SK-N-SH (cell line): Measurements from ENCODE around the gene RAB27B. TPM values are rescaled to one million over a fixed set of nuclear protein-coding genes. Genes with fewer than 3 reads are reported as not detected.

ENCODE experiments used
- CTCF ChIA-PET: fragments of 300-600, 350-600 bp; formaldehyde crosslinking; extraction: SDS; loops from one replicate; lab custom pipeline; 2021; lab: Yijun Ruan, JAX
- POLR2A ChIA-PET: fragments of 350-600 bp; sonication (Branson Sonifier 250); formaldehyde crosslinking; extraction: SDS; loops from one replicate; lab custom pipeline; 2020; ENCODE audit warnings: antibody characterized with exemption, inconsistent platforms; lab: Yijun Ruan, JAX
- DNase-seq: peaks from one replicate; pipeline ENCODE4 v3.0.0; 2012
- H2AFZ ChIP-seq: fragments of 200-600 bp; sonication (generic); 2 replicates; pipeline ENCODE4 v1.8.1; 2016; ENCODE audit warnings: antibody characterized with exemption, mild to moderate bottlenecking, low read depth
- H3F3A ChIP-seq: fragments of 200-600 bp; sonication (generic); replicated peaks from 2 replicates; pipeline ENCODE3; 2016; ENCODE audit warnings: antibody characterized with exemption, mild to moderate bottlenecking; ENCODE audit not compliant: insufficient read depth
- H3K27ac ChIP-seq, 2 experiments: fragments of 200-500 bp in 1 of 2; fragments of 200-600 bp in 1 of 2; sonication (Bioruptor generic) in 1 of 2; sonication (generic), shearing (Covaris generic) in 1 of 2; 2 replicates each; pipeline versions ENCODE4 v1.5.1 to v1.6.1; 2014 to 2016; ENCODE audit warnings: low read depth in 2 of 2, inconsistent platforms in 1 of 2, low read length in 1 of 2, mild to moderate bottlenecking in 1 of 2, mixed read lengths in 1 of 2
- H3K27me3 ChIP-seq: fragments of 200-600 bp; sonication (generic), shearing (Covaris generic); 2 replicates; pipeline ENCODE4 v1.6.1; 2016; ENCODE audit warnings: mixed run types; ENCODE audit not compliant: insufficient read depth
- H3K36me3 ChIP-seq, 2 experiments: fragments of 200-500 bp in 1 of 2; fragments of 200-600 bp in 1 of 2; sonication (Bioruptor generic) in 1 of 2; sonication (generic) in 1 of 2; replicated peaks in 1 of 2; 2 replicates each; pipeline versions ENCODE3 to v1.5.1; 2014 to 2016; ENCODE audit warnings: low read length in 1 of 2, mild to moderate bottlenecking in 1 of 2; ENCODE audit not compliant: insufficient read depth in 2 of 2, control insufficient read depth in 1 of 2
- H3K4me1 ChIP-seq, 2 experiments: fragments of 200-500 bp in 1 of 2; fragments of 200-600 bp in 1 of 2; sonication (Bioruptor generic) in 1 of 2; sonication (generic), shearing (Covaris generic) in 1 of 2; 2 replicates each; pipeline versions ENCODE4 v1.5.1 to v1.6.1; 2014 to 2016; ENCODE audit warnings: low read depth in 1 of 2, low read length in 1 of 2, mixed run types in 1 of 2; ENCODE audit not compliant: insufficient read depth in 2 of 2, control insufficient read depth in 1 of 2
- H3K4me2 ChIP-seq: fragments of 200-600 bp; sonication (generic), shearing (Covaris generic); 2 replicates; pipeline ENCODE4 v1.6.1; 2017; ENCODE audit warnings: mixed run types
- H3K4me3 ChIP-seq, 2 experiments: fragments of 200-500 bp in 1 of 2; fragments of 200-600 bp in 1 of 2; sonication (Bioruptor generic) in 1 of 2; sonication (generic), shearing (Covaris generic) in 1 of 2; 2 replicates each; pipeline versions ENCODE4 v1.5.1 to v1.8.1; 2014 to 2016; ENCODE audit warnings: low read depth in 2 of 2, inconsistent platforms in 1 of 2, low read length in 1 of 2, mild to moderate bottlenecking in 1 of 2, mixed read lengths in 1 of 2, moderate library complexity in 1 of 2
- H3K79me2 ChIP-seq: fragments of 200-600 bp; sonication (generic); 2 replicates; pipeline ENCODE4 v1.8.1; 2017; ENCODE audit warnings: mild to moderate bottlenecking; ENCODE audit not compliant: insufficient read depth
- H3K9ac ChIP-seq: fragments of 200-600 bp; sonication (generic); 2 replicates; pipeline ENCODE4 v1.6.1; 2017; ENCODE audit warnings: mixed run types
- H3K9me2 ChIP-seq: fragments of 200-600 bp; sonication (generic); 2 replicates; pipeline ENCODE4 v1.6.1; 2017; ENCODE audit warnings: mixed run types
- H3K9me3 ChIP-seq: fragments of 200-600 bp; sonication (generic); 2 replicates; pipeline ENCODE4 v1.6.1; 2017; ENCODE audit warnings: mixed run types, mild to moderate bottlenecking, moderate library complexity
- H4K20me1 ChIP-seq: fragments of 200-600 bp; sonication (generic); 2 replicates; pipeline ENCODE4 v1.6.1; 2017; ENCODE audit warnings: mild to moderate bottlenecking, mixed run types; ENCODE audit not compliant: insufficient read depth
- ELF1 ChIP-seq: IDR thresholded peaks from 2 replicates; pipeline ENCODE4 v1.4.0; 2012
- EZH2phosphoT487 ChIP-seq: fragments of 200-600 bp; sonication (generic); IDR thresholded peaks from 2 replicates; pipeline ENCODE4 v1.6.1; 2017; ENCODE audit warnings: low read depth, mixed run types, mild to moderate bottlenecking, antibody characterized with exemption, moderate library complexity, borderline replicate concordance
- FOSL2 ChIP-seq: IDR thresholded peaks from 2 replicates; pipeline ENCODE4 v1.4.0; 2012; ENCODE audit warnings: low read depth, mild to moderate bottlenecking, moderate library complexity, borderline replicate concordance
- FOXJ3 ChIP-seq: sonication (generic); formaldehyde crosslinking; IDR thresholded peaks from 2 replicates; pipeline ENCODE4 v1.5.1; 2020; ENCODE audit warnings: mild to moderate bottlenecking, missing genetic modification reagents
- FOXM1 ChIP-seq: IDR thresholded peaks from 2 replicates; pipeline ENCODE4 v1.4.0; 2012; ENCODE audit warnings: low read depth, mild to moderate bottlenecking
- IRF3 ChIP-seq: fragments of 150-350 bp; IDR thresholded peaks from 2 replicates; pipeline ENCODE4 v1.6.1; 2016; ENCODE audit warnings: mild to moderate bottlenecking, low read depth, low read length
- JUND ChIP-seq: IDR thresholded peaks from 2 replicates; pipeline ENCODE4 v1.4.0; 2012
- MAX ChIP-seq: IDR thresholded peaks from 2 replicates; pipeline ENCODE4 v1.4.0; 2012; ENCODE audit warnings: low read depth
- NRF1 ChIP-seq: IDR thresholded peaks from 2 replicates; pipeline ENCODE4 v1.6.1; 2012; ENCODE audit warnings: low read depth, mild to moderate bottlenecking, low read length
- PBX3 ChIP-seq: IDR thresholded peaks from 2 replicates; pipeline ENCODE4; 2012
- POLR2AphosphoS5 ChIP-seq: IDR thresholded peaks from 2 replicates; pipeline ENCODE4 v1.6.1; 2012; ENCODE audit warnings: low read depth, low read length
- RCOR1 ChIP-seq: fragments of 150-350 bp; IDR thresholded peaks from 2 replicates; pipeline ENCODE4 v1.6.1; 2017; ENCODE audit warnings: antibody characterized with exemption, low read length
- REST ChIP-seq: IDR thresholded peaks from 2 replicates; pipeline ENCODE4 v1.6.1; 2012; ENCODE audit warnings: mild to moderate bottlenecking, low read depth, low read length, moderate library complexity
- RXRA ChIP-seq: IDR thresholded peaks from 2 replicates; pipeline ENCODE4 v1.4.0; 2012; ENCODE audit warnings: low read depth, mild to moderate bottlenecking, borderline replicate concordance
- SIN3A ChIP-seq: IDR thresholded peaks from 2 replicates; pipeline ENCODE4 v1.6.1; 2012; ENCODE audit warnings: low read depth, mild to moderate bottlenecking, low read length, moderate library complexity, borderline replicate concordance
- TCF12 ChIP-seq: IDR thresholded peaks from 2 replicates; pipeline ENCODE4 v1.4.0; 2012
- USF1 ChIP-seq: IDR thresholded peaks from 2 replicates; pipeline ENCODE4 v1.4.0; 2012; ENCODE audit warnings: low read depth, borderline replicate concordance
- USF2 ChIP-seq: fragments of 150-350 bp; IDR thresholded peaks from 2 replicates; pipeline ENCODE4 v1.6.1; 2017; ENCODE audit warnings: antibody characterized with exemption, low read length, low read depth, borderline replicate concordance
- WGBS: methylation state at CpG from one replicate; pipeline ENCODE4 v1.1.6; 2017; ENCODE audit warnings: low lambda C conversion rate; 5-methylcytosine and 5-hydroxymethylcytosine counted together
- polyA plus RNA-seq, 3 experiments: library from polyadenylated mRNA; depleted of rRNA; stranded (reverse); fragments of >200 nt; gene quantifications; 2 replicates each; pipeline ENCODE4 v1.2.3, GENCODE V29; 2012

The RAB27B gene
- polyA plus RNA-seq, 1 of the 3 experiments (the other 2 are of a cell fraction), result 0.56 TPM

GRCh38 chr18:54883816-54884604 is 55.7 kb downstream of the RAB27B start:
- no peaks in the 10 kb centered on the region for H3K36me3 ChIP-seq
- POLR2A ChIA-PET, result no interaction called here
- no peak overlapping the region for H2AFZ ChIP-seq
- TF ChIP-seq USF1 (no peak), FOXM1 (no peak), PBX3 (no peak), RCOR1 (no peak), MAX (no peak), EZH2phosphoT487 (no peak), REST (no peak)
- TF ChIP-seq, all 33 proteins: peak for 0
- Histone ChIP-seq H3K9me3 (no peaks in the 10 kb centered on the region), H3K4me2 (no peak overlapping the region), H4K20me1 (no peaks in the 10 kb centered on the region), H3K9ac (no peak overlapping the region), H3K27ac (no peak overlapping the region), H3F3A (no peaks in the 10 kb centered on the region), H3K27me3 (no peaks in the 10 kb centered on the region), H3K4me1 (peaks cover 1 to 15% of the 10 kb centered on the region in 2 experiments; a peak in 3 of 4 replicates), H3K79me2 (no peaks in the 10 kb centered on the region), H3K9me2 (no peaks in the 10 kb centered on the region), H3K4me3 (no peak overlapping the region)
- CTCF ChIA-PET, result interaction anchor here (1.3 kb wide), 1 partner anchor 35 kb away, joined by 3 read pairs; no protein-coding TSS in a partner anchor
- no peak for DNase-seq
- 81% methylated on average over 6 of the region's 6 CpGs for WGBS

GRCh38 chr18:54888378-54888777 is 60.1 kb downstream of the RAB27B start:
- Histone ChIP-seq H3K27ac (no peak overlapping the region), H3K9me3 (no peaks in the 10 kb centered on the region), H3K9me2 (no peaks in the 10 kb centered on the region), H3K9ac (no peak overlapping the region), H4K20me1 (no peaks in the 10 kb centered on the region), H3K4me2 (no peak overlapping the region), H3K27me3 (no peaks in the 10 kb centered on the region), H2AFZ (no peak overlapping the region), H3K36me3 (no peaks in the 10 kb centered on the region), H3K4me1 (peaks cover 2 to 4% of the 10 kb centered on the region in 2 experiments; a peak in 2 of 4 replicates), H3F3A (no peaks in the 10 kb centered on the region), H3K79me2 (no peaks in the 10 kb centered on the region), H3K4me3 (no peak overlapping the region)
- ChIA-PET CTCF (no interaction called here), POLR2A (no interaction called here)
- no peak for DNase-seq
- WGBS, result 94% methylated on average over 2 of the region's 2 CpGs
- no peak for TF ChIP-seq FOXM1
- no peak for TF ChIP-seq NRF1
- no peak for TF ChIP-seq USF1
- TF ChIP-seq POLR2AphosphoS5, result no peak
- no peak for TF ChIP-seq TCF12
- no peak for TF ChIP-seq FOXJ3 (CRISPR knock-in tag)
- TF ChIP-seq ELF1, result no peak
- TF ChIP-seq FOSL2, result no peak
- no peak for TF ChIP-seq SIN3A
- no peak for TF ChIP-seq IRF3
- no peak for TF ChIP-seq RCOR1
- TF ChIP-seq USF2, result no peak
- no peak for TF ChIP-seq RXRA
- no peak for TF ChIP-seq JUND
